Measurements from ENCODE around the gene KIDINS220.

- TF ChIP-seq CTCF (IDR thresholded peaks at IDR 0.05 in 2 of 3, conservative IDR thresholded peaks at IDR 0.05 in 1 of 3; ENCODE audit: borderline replicate concordance in 1 of 3, insufficient read depth in 1 of 3, low read depth in 2 of 3, low read length in 2 of 3), result no peak
- no peak for TF ChIP-seq EZH2phosphoT487 (IDR thresholded peaks at IDR 0.05; ENCODE audit: borderline replicate concordance)
- no peak for TF ChIP-seq POLR2A (IDR thresholded peaks at IDR 0.05; ENCODE audit: borderline replicate concordance, extremely low read depth, insufficient read depth, insufficient read length)
- TF ChIP-seq RAD21 (IDR thresholded peaks at IDR 0.05; ENCODE audit: low read depth), result no peak
- TF ChIP-seq ZNF274 (IDR thresholded peaks at IDR 0.05; ENCODE audit: low read depth, low read length), result no peak
These were observed 20.2 kb downstream of the KIDINS220 start for GRCh38 chr2:8817221-8817620.
